ENCODE data around the gene CNP.

CNP gene

GRCh38 chr17:41971721-41972523 lies 5.3 kb downstream of the CNP start:
- DNase-seq (ENCODE audit: insufficient read length, low spot score) = no peak
- no peak for FAIRE-seq
- TF ChIP-seq PAX5 (IDR thresholded peaks at IDR 0.05; ENCODE audit: insufficient read depth, low read length, severe bottlenecking) (no peak), POLR2AphosphoS5 (IDR thresholded peaks at IDR 0.05; ENCODE audit: low read depth, low read length) (0 out of 2 replicates have a peak, but pooled peaks have one; percentile 38), POLR2A (IDR thresholded peaks at IDR 0.05; ENCODE audit: low read depth, low read length) (peak; percentile 24; the same call in 1 of the 2 replicates)

GRCh38 chr17:41972571-41973407 lies 6.2 kb downstream of the CNP start:
- DNase-seq (ENCODE audit: insufficient read length, low spot score) (no peak), FAIRE-seq (peak; percentile 84)
- TF ChIP-seq POLR2A (IDR thresholded peaks at IDR 0.05; ENCODE audit: low read depth, low read length) (peak; percentile 36; the same call in 1 of the 2 replicates), PAX5 (IDR thresholded peaks at IDR 0.05; ENCODE audit: insufficient read depth, low read length, severe bottlenecking) (no peak), POLR2AphosphoS5 (IDR thresholded peaks at IDR 0.05; ENCODE audit: low read depth, low read length) (peak; percentile 19; the same call in 1 of the 2 replicates)

- no peak for TF ChIP-seq TAF1 (IDR thresholded peaks at IDR 0.05; ENCODE audit: low read depth, low read length)
- TF ChIP-seq POLR2A (IDR thresholded peaks at IDR 0.05; ENCODE audit: low read depth, low read length) = no peak
- TF ChIP-seq POU2F2 (IDR thresholded peaks at IDR 0.05; ENCODE audit: low read depth, low read length) = no peak
- FAIRE-seq (no peak), DNase-seq (ENCODE audit: insufficient read length, low spot score) (no peak)
Observed at GRCh38 chr17:41973408-41973811, 6.8 kb downstream of the CNP start.

- no peak for DNase-seq (ENCODE audit: insufficient read length, low spot score)
- FAIRE-seq = no peak
- 0 out of 2 replicates have a peak, but pooled peaks have one; percentile 7 for TF ChIP-seq POLR2A (IDR thresholded peaks at IDR 0.05; ENCODE audit: low read depth, low read length)
- TF ChIP-seq PAX5 (IDR thresholded peaks at IDR 0.05; ENCODE audit: insufficient read depth, low read length, severe bottlenecking) = no peak
Observed at GRCh38 chr17:41974031-41974430, 7.4 kb downstream of the CNP start.

GRCh38 chr17:41974658-41975057 lies 8.1 kb downstream of the CNP start:
- FAIRE-seq (no peak), DNase-seq (ENCODE audit: insufficient read length, low spot score) (no peak)
- TF ChIP-seq PAX5 (IDR thresholded peaks at IDR 0.05; ENCODE audit: insufficient read depth, low read length, severe bottlenecking) = no peak
- TF ChIP-seq TAF1 (IDR thresholded peaks at IDR 0.05; ENCODE audit: low read depth, low read length) = no peak
- TF ChIP-seq POLR2A (IDR thresholded peaks at IDR 0.05; ENCODE audit: low read depth, low read length) = no peak
- no peak for TF ChIP-seq SPI1 (IDR thresholded peaks at IDR 0.05; ENCODE audit: low read depth, low read length)
- no peak for TF ChIP-seq POLR2AphosphoS5 (IDR thresholded peaks at IDR 0.05; ENCODE audit: low read depth, low read length)
- TF ChIP-seq POU2F2 (IDR thresholded peaks at IDR 0.05; ENCODE audit: low read depth, low read length) = no peak

GRCh38 chr17:41975099-41976083 lies 8.8 kb downstream of the CNP start:
- FAIRE-seq = no peak
- DNase-seq (ENCODE audit: insufficient read length, low spot score) = no peak
- TF ChIP-seq PAX5 (IDR thresholded peaks at IDR 0.05; ENCODE audit: insufficient read depth, low read length, severe bottlenecking) (no peak), POU2F2 (IDR thresholded peaks at IDR 0.05; ENCODE audit: low read depth, low read length) (no peak), SPI1 (IDR thresholded peaks at IDR 0.05; ENCODE audit: low read depth, low read length) (no peak), POLR2AphosphoS5 (IDR thresholded peaks at IDR 0.05; ENCODE audit: low read depth, low read length) (no peak), TAF1 (IDR thresholded peaks at IDR 0.05; ENCODE audit: low read depth, low read length) (no peak), POLR2A (IDR thresholded peaks at IDR 0.05; ENCODE audit: low read depth, low read length) (no peak)

- FAIRE-seq (peak; percentile 41), DNase-seq (ENCODE audit: insufficient read length, low spot score) (peak; percentile 67)
- TF ChIP-seq SPI1 (IDR thresholded peaks at IDR 0.05; ENCODE audit: low read depth, low read length) (no peak), POLR2AphosphoS5 (IDR thresholded peaks at IDR 0.05; ENCODE audit: low read depth, low read length) (no peak), POLR2A (IDR thresholded peaks at IDR 0.05; ENCODE audit: low read depth, low read length) (no peak), PAX5 (IDR thresholded peaks at IDR 0.05; ENCODE audit: insufficient read depth, low read length, severe bottlenecking) (no peak), POU2F2 (IDR thresholded peaks at IDR 0.05; ENCODE audit: low read depth, low read length) (no peak), TAF1 (IDR thresholded peaks at IDR 0.05; ENCODE audit: low read depth, low read length) (no peak)
Observed at GRCh38 chr17:41976142-41976768, 9.7 kb downstream of the CNP start.

GRCh38 chr17:41977991-41978390 lies 11.4 kb downstream of the CNP start:
- FAIRE-seq = peak; percentile 82
- TF ChIP-seq SPI1 (IDR thresholded peaks at IDR 0.05; ENCODE audit: low read depth, low read length) (no peak), PAX5 (IDR thresholded peaks at IDR 0.05; ENCODE audit: insufficient read depth, low read length, severe bottlenecking) (no peak), POLR2AphosphoS5 (IDR thresholded peaks at IDR 0.05; ENCODE audit: low read depth, low read length) (peak; percentile 41; the same call in 1 of the 2 replicates), POLR2A (IDR thresholded peaks at IDR 0.05; ENCODE audit: low read depth, low read length) (no peak), POU2F2 (IDR thresholded peaks at IDR 0.05; ENCODE audit: low read depth, low read length) (no peak), TAF1 (IDR thresholded peaks at IDR 0.05; ENCODE audit: low read depth, low read length) (no peak)
- no peak for DNase-seq (ENCODE audit: insufficient read length, low spot score)
